HCT116 (cell line): Measurements from ENCODE around the gene B4GALT3.

Experiments
- POLR2AphosphoS5 ChIP-seq: IDR thresholded peaks from 2 replicates; pipeline ENCODE4 v1.6.1; 2011; ENCODE audit warnings: mild to moderate bottlenecking, low read depth, low read length, moderate library complexity
- RAD21 ChIP-seq: IDR thresholded peaks from 2 replicates; pipeline ENCODE4 v1.6.1; 2012; ENCODE audit warnings: low read depth, mild to moderate bottlenecking
- ZFX ChIP-seq: fragments of 450-650 bp; IDR thresholded peaks from 2 replicates; pipeline ENCODE4 v1.6.1; 2017
- TF ChIP-seq, protein P1 (sequence below), 3 experiments: fragments of 200-600 bp in 1 of 3; sonication (generic) in 1 of 3; IDR thresholded peaks in 2 of 3; conservative IDR thresholded peaks in 1 of 3; 2 replicates each; pipeline ENCODE4 v1.5.1; 2012 to 2017; ENCODE audit warnings: low read depth in 2 of 3, low read length in 2 of 3, antibody characterized with exemption in 1 of 3, borderline replicate concordance in 1 of 3, control low read depth in 1 of 3, mild to moderate bottlenecking in 1 of 3, mixed read lengths in 1 of 3, mixed run types in 1 of 3, moderate library complexity in 1 of 3; ENCODE audit not compliant: insufficient read depth in 1 of 3

DNA sequence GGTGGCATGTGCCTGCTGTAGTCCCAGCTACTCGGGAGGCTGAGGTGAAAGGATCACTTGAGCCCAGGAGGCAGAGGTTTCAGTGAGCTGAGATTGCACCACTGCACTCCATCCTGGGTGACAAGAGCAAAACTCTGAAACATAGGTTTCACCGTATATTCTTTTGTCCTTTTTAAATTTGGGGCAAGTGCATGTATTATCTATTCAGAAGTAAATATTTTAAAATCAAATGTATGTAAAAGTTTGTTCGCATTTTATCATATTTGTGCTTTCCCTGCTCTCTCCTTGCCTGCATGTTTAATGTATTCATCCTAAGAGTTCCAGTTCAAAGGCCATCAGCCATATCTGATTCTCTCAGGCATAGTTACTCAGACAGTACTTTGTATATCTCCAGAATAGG lies 31.5 kb downstream of the B4GALT3 start:
- TF ChIP-seq ZFX = no peak
- TF ChIP-seq, protein P1, sequence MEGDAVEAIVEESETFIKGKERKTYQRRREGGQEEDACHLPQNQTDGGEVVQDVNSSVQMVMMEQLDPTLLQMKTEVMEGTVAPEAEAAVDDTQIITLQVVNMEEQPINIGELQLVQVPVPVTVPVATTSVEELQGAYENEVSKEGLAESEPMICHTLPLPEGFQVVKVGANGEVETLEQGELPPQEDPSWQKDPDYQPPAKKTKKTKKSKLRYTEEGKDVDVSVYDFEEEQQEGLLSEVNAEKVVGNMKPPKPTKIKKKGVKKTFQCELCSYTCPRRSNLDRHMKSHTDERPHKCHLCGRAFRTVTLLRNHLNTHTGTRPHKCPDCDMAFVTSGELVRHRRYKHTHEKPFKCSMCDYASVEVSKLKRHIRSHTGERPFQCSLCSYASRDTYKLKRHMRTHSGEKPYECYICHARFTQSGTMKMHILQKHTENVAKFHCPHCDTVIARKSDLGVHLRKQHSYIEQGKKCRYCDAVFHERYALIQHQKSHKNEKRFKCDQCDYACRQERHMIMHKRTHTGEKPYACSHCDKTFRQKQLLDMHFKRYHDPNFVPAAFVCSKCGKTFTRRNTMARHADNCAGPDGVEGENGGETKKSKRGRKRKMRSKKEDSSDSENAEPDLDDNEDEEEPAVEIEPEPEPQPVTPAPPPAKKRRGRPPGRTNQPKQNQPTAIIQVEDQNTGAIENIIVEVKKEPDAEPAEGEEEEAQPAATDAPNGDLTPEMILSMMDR (IDR thresholded peaks at IDR 0.05 in 2 of 3, conservative IDR thresholded peaks at IDR 0.05 in 1 of 3; ENCODE audit: borderline replicate concordance in 1 of 3, insufficient read depth in 1 of 3, low read depth in 2 of 3, low read length in 2 of 3) = no peak
- no peak for TF ChIP-seq POLR2AphosphoS5
- TF ChIP-seq RAD21 = no peak
